Fibroblast of peridontal ligament (primary cell): ENCODE measurements around the gene IPCEF1.
"Not testable (repeated sequence)": the region's sequence is repeated elsewhere in the genome, so short reads cannot be mapped to it uniquely, and the experiment has no call there.

Experiments used
- DNase-seq: peaks from one replicate; pipeline ENCODE4 v3.0.0-alpha.2; 2010; ENCODE audit errors: extremely low read depth

The IPCEF1 gene

GRCh38 chr6:154334147-154334546 lies 22.5 kb downstream of the IPCEF1 start:
- DNase-seq = not testable (repeated sequence)

- no peak for DNase-seq
Observed at GRCh38 chr6:154331750-154332149, 24.9 kb downstream of the IPCEF1 start.

GRCh38 chr6:154329350-154330170 lies 27.0 kb downstream of the IPCEF1 start:
- DNase-seq = peak; percentile 53

- not testable (repeated sequence) for DNase-seq
Observed at GRCh38 chr6:154327313-154327712, 29.3 kb downstream of the IPCEF1 start.

- DNase-seq = no peak
Observed at GRCh38 chr6:154325142-154325541, 31.5 kb downstream of the IPCEF1 start.

- DNase-seq = no peak
Observed at GRCh38 chr6:154320181-154320580, 36.4 kb downstream of the IPCEF1 start.

- peak; percentile 96 for DNase-seq
Observed at GRCh38 chr6:154319231-154319858, 37.3 kb downstream of the IPCEF1 start.

GRCh38 chr6:154318721-154319120 lies 37.9 kb downstream of the IPCEF1 start:
- peak; percentile 63 for DNase-seq

- no peak for DNase-seq
Observed at GRCh38 chr6:154316131-154316530, 40.5 kb downstream of the IPCEF1 start.

- peak; percentile 87 for DNase-seq
Observed at GRCh38 chr6:154314084-154314483, 42.5 kb downstream of the IPCEF1 start.

- DNase-seq = no peak
Observed at GRCh38 chr6:154308986-154309385, 47.6 kb downstream of the IPCEF1 start.

GRCh38 chr6:154307696-154308425 lies 48.7 kb downstream of the IPCEF1 start:
- no peak for DNase-seq

GRCh38 chr6:154307147-154307546 lies 49.5 kb downstream of the IPCEF1 start:
- not testable (repeated sequence) for DNase-seq

- no peak for DNase-seq
Observed at GRCh38 chr6:154306696-154307095, 49.9 kb downstream of the IPCEF1 start.

GRCh38 chr6:154304191-154304590 lies 52.4 kb downstream of the IPCEF1 start:
- DNase-seq = no peak

- DNase-seq = peak; percentile 27
Observed at GRCh38 chr6:154303642-154304041, 53.0 kb downstream of the IPCEF1 start.

GRCh38 chr6:154301839-154302752 lies 54.5 kb downstream of the IPCEF1 start:
- peak; percentile 86 for DNase-seq

GRCh38 chr6:154301086-154301625 lies 55.4 kb downstream of the IPCEF1 start:
- no peak for DNase-seq

GRCh38 chr6:154298297-154298696 lies 58.3 kb downstream of the IPCEF1 start:
- peak; percentile 78 for DNase-seq

GRCh38 chr6:154297721-154298120 lies 58.9 kb downstream of the IPCEF1 start:
- peak; percentile 14 for DNase-seq

GRCh38 chr6:154297210-154297609 lies 59.4 kb downstream of the IPCEF1 start:
- DNase-seq = no peak
